GM13976 (cell line): Measurements from ENCODE around the gene MAP1LC3B2.

Source experiments
- DNase-seq: peaks from one replicate; pipeline ENCODE4 v3.0.0; 2012; ENCODE audit warnings: low spot score
- CTCF ChIP-seq: IDR thresholded peaks from 2 replicates; pipeline ENCODE4 v1.5.1; 2012; ENCODE audit warnings: borderline replicate concordance, mild to moderate bottlenecking; ENCODE audit not compliant: insufficient read depth; ENCODE audit errors: extremely low read depth, missing control alignments, control extremely low read depth
- in situ Hi-C: fragments of 300-500 bp; cut with MboI; formaldehyde crosslinking; loops from one replicate; pipeline ENCODE4 v1.12.0; 2022; ENCODE audit warnings: low sequenced_read_pairs, mixed read lengths, inconsistent platforms; ENCODE audit not compliant: unreplicated experiment

Gene MAP1LC3B2

GRCh38 chr12:116597886-116598285 lies 38.7 kb downstream of the MAP1LC3B2 start:
- no peak for DNase-seq
- no peak for TF ChIP-seq CTCF
- in situ Hi-C loops = no loop called here

DNA sequence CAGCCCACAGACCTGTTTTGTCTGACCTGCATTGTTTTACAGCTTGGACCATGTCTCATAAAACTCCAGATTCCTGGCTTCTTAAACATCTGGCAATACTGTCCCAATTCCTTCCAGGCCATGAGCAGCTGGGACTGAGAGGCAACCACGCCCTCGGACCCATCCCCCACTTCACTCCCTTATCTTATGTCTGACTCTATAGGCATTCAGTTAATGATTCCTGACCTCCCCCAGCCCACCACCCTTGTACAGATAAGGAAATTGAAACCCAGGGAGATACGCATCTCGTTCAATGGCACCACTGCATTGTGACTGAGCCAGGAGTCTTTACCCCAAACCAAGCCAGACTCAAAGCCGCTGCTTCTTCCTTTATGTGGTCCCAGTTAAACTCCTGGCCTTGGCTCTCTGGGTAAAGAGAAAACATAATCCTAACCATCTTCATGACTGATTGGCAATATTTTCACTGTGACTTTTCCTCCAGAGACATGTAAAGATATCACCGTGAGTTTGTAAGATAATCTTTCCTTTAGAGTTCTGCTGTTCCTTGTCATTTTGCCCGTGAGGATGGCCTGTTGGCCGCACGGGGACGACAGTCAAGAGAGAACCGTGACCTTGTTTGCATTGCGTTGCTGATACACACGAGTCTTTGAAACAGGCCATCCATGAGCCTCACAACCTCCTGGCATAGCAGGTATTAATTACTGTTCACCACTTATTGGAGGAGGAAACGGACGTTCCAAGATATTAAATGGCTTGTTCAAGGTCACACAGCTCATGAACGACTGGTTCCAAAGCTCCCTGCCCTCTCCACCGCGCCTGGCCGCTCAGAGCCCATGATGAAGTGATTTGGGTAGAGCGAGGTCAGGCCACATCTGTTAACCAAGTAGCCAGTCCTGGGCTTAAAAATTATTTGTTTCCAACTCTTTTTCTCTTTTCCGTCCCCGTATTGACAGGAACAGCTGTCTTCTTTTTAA lies 39.4 kb downstream of the MAP1LC3B2 start:
- in situ Hi-C loops = no loop called here
- DNase-seq = no peak
- TF ChIP-seq CTCF = no peak

DNA sequence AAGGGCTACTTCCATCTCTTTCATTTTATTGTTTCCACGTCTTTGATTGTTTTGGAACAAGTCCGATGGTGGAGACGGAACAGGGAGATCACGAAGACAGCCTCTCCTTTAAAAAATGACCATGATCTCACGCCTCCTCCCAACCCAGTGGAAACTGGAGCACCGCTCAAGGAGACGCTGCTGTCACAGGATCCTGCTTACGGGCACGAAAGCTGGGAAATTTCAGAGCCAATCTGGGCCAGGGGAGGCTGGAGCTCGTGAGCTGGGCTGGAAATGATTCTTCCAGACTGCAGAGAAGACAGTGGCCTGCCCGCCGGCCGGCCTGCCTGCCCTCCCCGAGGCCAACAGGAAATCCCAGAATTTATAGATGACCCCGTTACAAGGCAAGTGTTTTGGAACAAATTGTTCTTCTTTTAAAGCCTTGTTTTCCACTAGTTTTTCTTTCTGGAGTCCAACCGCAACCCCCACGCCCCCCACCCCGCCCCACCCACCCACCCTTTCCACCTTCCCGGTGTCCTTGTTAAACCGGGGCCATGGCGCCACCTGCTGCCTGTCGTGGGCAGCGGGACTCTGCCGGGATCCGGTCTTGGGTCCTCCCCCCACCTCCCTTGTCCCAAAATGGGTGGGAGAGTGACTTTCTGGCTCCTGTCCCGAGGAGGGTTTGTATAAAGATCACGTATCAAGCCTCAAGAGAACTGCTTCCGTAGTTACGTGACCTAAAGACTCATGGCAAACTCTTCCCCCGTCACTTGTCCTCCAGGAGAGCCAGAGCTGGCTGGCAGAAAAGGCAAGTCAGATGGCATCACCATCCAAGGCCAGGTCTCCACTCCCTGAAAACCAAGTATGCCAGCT lies 40.3 kb downstream of the MAP1LC3B2 start:
- peak; percentile 65 for TF ChIP-seq CTCF
- in situ Hi-C loops = no loop called here
- peak; percentile 78 for DNase-seq

GRCh38 chr12:116600959-116601918 lies 42.1 kb downstream of the MAP1LC3B2 start:
- in situ Hi-C loops = no loop called here
- no peak for DNase-seq
- TF ChIP-seq CTCF = no peak

DNA sequence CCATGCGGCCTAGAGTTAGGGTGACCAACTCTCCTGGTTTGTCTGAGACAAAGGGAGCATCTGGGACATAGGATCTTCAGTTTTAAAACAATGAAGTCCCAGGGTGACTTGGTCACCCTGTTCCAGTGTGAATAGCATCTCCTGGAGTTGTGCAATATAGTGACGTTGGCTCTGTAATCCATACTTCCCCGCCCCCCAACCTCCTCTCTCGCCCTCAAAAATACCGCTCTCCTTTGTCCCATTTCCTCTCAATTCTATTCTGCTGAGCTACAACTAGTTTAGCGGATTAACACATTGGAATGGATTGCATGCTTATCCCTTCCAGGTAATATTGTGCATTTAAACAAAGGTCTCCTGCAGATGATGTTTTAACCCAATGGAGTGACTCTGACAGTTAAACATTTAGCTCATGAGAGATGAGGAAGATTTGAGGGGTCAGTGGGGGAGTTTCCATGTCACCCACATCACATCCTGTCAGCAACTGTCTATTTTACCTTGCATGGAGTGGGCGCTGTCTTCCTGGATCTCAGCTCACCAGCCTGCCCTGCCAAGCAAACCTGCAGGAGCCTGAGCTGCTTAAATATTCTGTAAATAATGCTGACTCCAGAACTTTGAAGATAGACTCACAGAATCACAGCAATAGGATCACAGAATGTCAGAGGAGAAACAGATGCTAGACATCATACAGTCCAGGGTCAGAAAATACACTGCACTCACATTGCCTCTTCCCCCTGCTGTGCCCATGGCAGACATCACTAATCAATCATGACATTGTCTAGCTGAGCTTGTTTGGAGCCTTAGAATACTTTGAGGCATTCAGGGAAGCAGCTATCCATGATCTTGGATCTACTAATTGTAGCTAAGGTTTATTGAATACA lies 43.0 kb downstream of the MAP1LC3B2 start:
- TF ChIP-seq CTCF = no peak
- no peak for DNase-seq
- in situ Hi-C loops = no loop called here
